Lower leg skin (tissue), 3 donors: ENCODE data around the gene PARN.

Source experiments
- POLR2A ChIP-seq, 2 donors: fragments of 450-650 bp; IDR thresholded peaks; one replicate each; pipeline ENCODE4 v1.6.1; 2016 to 2017; ENCODE audit warnings: antibody characterized with exemption in 2 of 2, mild to moderate bottlenecking in 1 of 2, moderate library complexity in 1 of 2
- TF ChIP-seq, protein P1 (sequence below), 3 donors: fragments of 450-650 bp; IDR thresholded peaks; one replicate each; pipeline ENCODE4 v1.5.1; 2016; ENCODE audit warnings: antibody characterized with exemption in 3 of 3, mild to moderate bottlenecking in 3 of 3, moderate library complexity in 2 of 3

DNA sequence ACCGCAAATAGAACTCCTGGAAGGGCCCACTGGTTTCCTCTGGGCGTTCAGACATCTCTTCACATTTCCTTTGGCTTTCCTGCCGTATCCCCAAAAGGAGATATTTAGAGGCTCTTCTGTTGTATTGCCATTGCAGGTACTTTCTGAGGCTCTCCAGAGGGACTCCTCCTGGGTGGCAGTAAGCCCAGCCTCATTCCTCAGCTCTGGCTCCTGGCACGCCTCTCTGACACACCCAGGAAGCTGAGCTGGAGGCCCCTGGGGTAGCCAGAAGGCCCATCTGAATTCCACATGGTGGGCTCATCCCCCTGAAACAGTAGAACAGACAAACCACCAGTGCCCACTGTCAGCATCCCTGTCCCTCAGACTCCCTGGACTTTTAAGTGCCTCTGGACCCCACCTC, 206.7 kb downstream of the PARN start:
- no peak for TF ChIP-seq POLR2A (IDR thresholded peaks at IDR 0.05)
- TF ChIP-seq, protein P1, sequence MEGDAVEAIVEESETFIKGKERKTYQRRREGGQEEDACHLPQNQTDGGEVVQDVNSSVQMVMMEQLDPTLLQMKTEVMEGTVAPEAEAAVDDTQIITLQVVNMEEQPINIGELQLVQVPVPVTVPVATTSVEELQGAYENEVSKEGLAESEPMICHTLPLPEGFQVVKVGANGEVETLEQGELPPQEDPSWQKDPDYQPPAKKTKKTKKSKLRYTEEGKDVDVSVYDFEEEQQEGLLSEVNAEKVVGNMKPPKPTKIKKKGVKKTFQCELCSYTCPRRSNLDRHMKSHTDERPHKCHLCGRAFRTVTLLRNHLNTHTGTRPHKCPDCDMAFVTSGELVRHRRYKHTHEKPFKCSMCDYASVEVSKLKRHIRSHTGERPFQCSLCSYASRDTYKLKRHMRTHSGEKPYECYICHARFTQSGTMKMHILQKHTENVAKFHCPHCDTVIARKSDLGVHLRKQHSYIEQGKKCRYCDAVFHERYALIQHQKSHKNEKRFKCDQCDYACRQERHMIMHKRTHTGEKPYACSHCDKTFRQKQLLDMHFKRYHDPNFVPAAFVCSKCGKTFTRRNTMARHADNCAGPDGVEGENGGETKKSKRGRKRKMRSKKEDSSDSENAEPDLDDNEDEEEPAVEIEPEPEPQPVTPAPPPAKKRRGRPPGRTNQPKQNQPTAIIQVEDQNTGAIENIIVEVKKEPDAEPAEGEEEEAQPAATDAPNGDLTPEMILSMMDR (IDR thresholded peaks at IDR 0.05) = no peak
